ENCODE results near the gene MON1A. TPM values are rescaled to one million over a fixed set of nuclear protein-coding genes. Genes with fewer than 3 reads are reported as not detected.
"Not testable (repeated sequence)": the region's sequence is repeated elsewhere in the genome, so short reads cannot be mapped to it uniquely, and the experiment has no call there.

MON1A gene
- total and polyA plus RNA-seq, 2 experiments from 2014 or later, result 6.4 to 12.1 TPM

- ATAC-seq; H3K4me1 ChIP-seq (ENCODE audit: insufficient read depth); H3K9me3 Mint-ChIP-seq; H3K36me3 Mint-ChIP-seq (ENCODE audit: low read depth); H3K27ac Mint-ChIP-seq; H2AFZ ChIP-seq; H3K27ac ChIP-seq (ENCODE audit: low read depth); H3K9me2 ChIP-seq (ENCODE audit: insufficient read depth); H3K79me2 ChIP-seq (replicated peaks; ENCODE audit: insufficient read depth); H3K4me1 Mint-ChIP-seq; H3K36me3 ChIP-seq (ENCODE audit: insufficient read depth); H3K4me3 ChIP-seq; H3K4me2 ChIP-seq; H4K20me1 ChIP-seq (replicated peaks; ENCODE audit: insufficient read depth); DNase-seq (ENCODE audit: low spot score); H3F3A ChIP-seq (replicated peaks; ENCODE audit: low read depth); H3K4me3 Mint-ChIP-seq; H3K27me3 Mint-ChIP-seq (ENCODE audit: insufficient read depth, low read depth, poor library complexity); H3K27me3 ChIP-seq (ENCODE audit: insufficient read depth): not testable (repeated sequence)
Measured at GRCh38 chr3:49917806-49918590, 11.6 kb downstream of the MON1A start.

GRCh38 chr3:49916686-49917085 is 12.9 kb downstream of the MON1A start:
- no peaks in the 10 kb centered on the region for H3K9me3 Mint-ChIP-seq
- DNase-seq (ENCODE audit: low spot score) (no peak), ATAC-seq (no peak)
- Histone ChIP-seq H3K4me1 (ENCODE audit: insufficient read depth) (no peaks in the 10 kb centered on the region), H3F3A (replicated peaks; ENCODE audit: low read depth) (0 out of 2 replicates have a peak, but pooled peaks cover 5% of the 10 kb centered on the region), H3K36me3 (ENCODE audit: insufficient read depth) (no peaks in the 10 kb centered on the region), H3K79me2 (replicated peaks; ENCODE audit: insufficient read depth) (no peaks in the 10 kb centered on the region), H3K27ac (ENCODE audit: low read depth) (no peak overlapping the region), H3K9me2 (ENCODE audit: insufficient read depth) (no peaks in the 10 kb centered on the region), H3K27me3 (ENCODE audit: insufficient read depth) (no peaks in the 10 kb centered on the region), H3K4me2 (no peak overlapping the region), H2AFZ (no peak overlapping the region), H3K4me3 (no peak overlapping the region), H4K20me1 (replicated peaks; ENCODE audit: insufficient read depth) (no peaks in the 10 kb centered on the region; the same call in 1 of the 2 replicates)
- TF ChIP-seq JUNB (IDR thresholded peaks at IDR 0.05; ENCODE audit: unreplicated experiment) (no peak), CTCF (conservative IDR thresholded peaks at IDR 0.05; ENCODE audit: low read depth in 2 of 2) (no peak), POLR2AphosphoS5 (IDR thresholded peaks at IDR 0.05; ENCODE audit: low read depth) (no peak), STAT1 (IDR thresholded peaks at IDR 0.05; ENCODE audit: unreplicated experiment) (no peak), ETS1 (IDR thresholded peaks at IDR 0.05) (no peak), ZNF114 (CRISPR knock-in tag; IDR thresholded peaks at IDR 0.05) (no peak), EZH2phosphoT487 (IDR thresholded peaks at IDR 0.05; ENCODE audit: unreplicated experiment) (no peak), CREB1 (CRISPR knock-in tag; IDR thresholded peaks at IDR 0.05; ENCODE audit: low read depth) (no peak), REST (IDR thresholded peaks at IDR 0.05; ENCODE audit: unreplicated experiment) (no peak), ZNF331 (CRISPR knock-in tag; IDR thresholded peaks at IDR 0.05; ENCODE audit: low read depth) (no peak), EZH2 (IDR thresholded peaks at IDR 0.05; ENCODE audit: low read depth, unreplicated experiment) (no peak), NANOG (IDR thresholded peaks at IDR 0.05; ENCODE audit: borderline replicate concordance) (no peak)
- H3K4me1 Mint-ChIP-seq, result 0 out of 3 replicates have a peak, but pooled peaks cover 2% of the 10 kb centered on the region
- peaks cover 12% of the 10 kb centered on the region for H3K27me3 Mint-ChIP-seq (ENCODE audit: insufficient read depth, low read depth, poor library complexity)
- H3K4me3 Mint-ChIP-seq, result no peak overlapping the region
- no peak overlapping the region for H3K27ac Mint-ChIP-seq
- H3K36me3 Mint-ChIP-seq (ENCODE audit: low read depth), result no peaks in the 10 kb centered on the region

Measured in GM23338 (cell line).